ENCODE results near the gene CCDC188. TPM values are rescaled to one million over a fixed set of nuclear protein-coding genes. Genes with fewer than 3 reads are reported as not detected.

The CCDC188 gene
- total RNA-seq, 2 donors from 2014 or later, result not detected

GRCh38 chr22:20112623-20113511 lies 38.0 kb downstream of the CCDC188 start:
- Histone ChIP-seq H3K9ac (ENCODE audit: extremely low read depth, low read length, poor library complexity, severe bottlenecking) (no peak overlapping the region), H3K4me3 (ENCODE audit: low read length) (no peak overlapping the region), H3K9me3 (ENCODE audit: control insufficient read depth, low read length) (no peaks in the 10 kb centered on the region), H3K27me3 (ENCODE audit: control insufficient read depth, insufficient read depth, low read length, poor library complexity, severe bottlenecking) (no peaks in the 10 kb centered on the region), H3K4me1 (ENCODE audit: control insufficient read depth, insufficient read depth, low read length) (no peaks in the 10 kb centered on the region), H3K36me3 (ENCODE audit: control insufficient read depth, insufficient read depth, low read length) (peaks cover 49% of the 10 kb centered on the region), H3K27ac (ENCODE audit: low read depth, low read length) (peak overlapping the region; percentile 41)
- no peak for DNase-seq
- no peaks in the 10 kb centered on the region for H3K4me1 Mint-ChIP-seq
- H3K9me3 Mint-ChIP-seq, result no peaks in the 10 kb centered on the region
- H3K27ac Mint-ChIP-seq, result no peak overlapping the region
- TF ChIP-seq CTCF (conservative IDR thresholded peaks at IDR 0.05), result no peak
- H3K27me3 Mint-ChIP-seq (ENCODE audit: insufficient read depth), result no peaks in the 10 kb centered on the region
- H3K36me3 Mint-ChIP-seq (ENCODE audit: low read depth), result peaks cover 28% of the 10 kb centered on the region
- 96% methylated on average over 12 to 26 of the region's 26 CpGs for whole genome bisulfite sequencing, 2 experiments (ENCODE audit: insufficient coverage in 1 of 2, insufficient read length in 1 of 2)
- no peak overlapping the region for H3K4me3 Mint-ChIP-seq

DNA sequence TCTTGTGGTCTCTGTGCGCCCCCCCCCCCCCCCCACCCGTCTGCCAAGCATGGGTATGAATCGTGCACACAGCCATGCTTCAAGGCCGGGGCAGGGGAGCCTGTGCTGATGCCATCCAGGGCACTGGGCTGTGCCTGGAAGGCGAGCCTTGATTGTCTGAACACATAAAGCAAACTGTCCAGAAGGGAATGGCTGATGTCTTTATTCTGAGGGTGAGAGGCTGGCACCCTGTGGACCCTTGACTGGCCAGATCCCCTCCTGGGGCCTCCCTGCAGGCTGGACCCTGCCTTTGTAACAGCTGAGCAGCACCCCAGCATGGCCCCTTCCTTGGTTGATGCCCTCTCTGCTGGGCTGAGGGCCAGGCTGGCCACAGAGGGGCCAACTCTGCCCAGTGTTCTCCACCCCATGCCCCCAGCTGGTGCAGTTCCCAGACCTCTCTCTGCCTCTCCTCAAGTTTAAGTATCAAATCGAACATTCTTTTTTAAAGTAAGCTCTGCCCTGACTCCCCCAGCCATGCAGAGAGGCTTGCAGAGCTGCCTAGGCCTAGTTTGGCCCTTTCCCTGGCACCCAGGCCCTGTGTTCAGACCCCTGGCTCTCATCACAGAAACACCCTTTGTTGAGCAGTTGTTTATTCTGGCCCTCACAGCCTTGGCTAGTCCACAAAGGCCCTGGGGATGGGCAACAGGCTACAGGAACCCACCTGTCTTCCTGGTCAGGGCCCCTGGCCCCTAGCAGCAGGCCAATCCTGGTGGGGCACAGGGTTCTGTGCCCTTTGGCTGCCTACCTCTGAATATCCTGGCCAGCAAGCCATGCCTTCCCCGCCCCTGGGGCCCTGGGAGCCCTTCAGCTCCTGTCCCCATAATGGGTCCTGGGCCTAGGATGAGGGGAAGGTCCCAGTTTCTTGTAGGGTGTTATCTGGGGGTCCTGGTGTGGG lies 38.9 kb downstream of the CCDC188 start:
- no peaks in the 10 kb centered on the region for H3K9me3 ChIP-seq (ENCODE audit: control insufficient read depth, low read length)
- H3K36me3 ChIP-seq (ENCODE audit: control insufficient read depth, insufficient read depth, low read length), result peaks cover 58% of the 10 kb centered on the region
- Mint-ChIP-seq H3K36me3 (ENCODE audit: low read depth) (peaks cover 37% of the 10 kb centered on the region), H3K27me3 (ENCODE audit: insufficient read depth) (no peaks in the 10 kb centered on the region), H3K4me1 (no peaks in the 10 kb centered on the region), H3K27ac (peak overlapping the region; percentile 46), H3K4me3 (no peak overlapping the region), H3K9me3 (no peaks in the 10 kb centered on the region)
- no peak for TF ChIP-seq CTCF (conservative IDR thresholded peaks at IDR 0.05)
- H3K9ac ChIP-seq (ENCODE audit: extremely low read depth, low read length, poor library complexity, severe bottlenecking), result no peak overlapping the region
- H3K4me3 ChIP-seq (ENCODE audit: low read length), result no peak overlapping the region
- H3K4me1 ChIP-seq (ENCODE audit: control insufficient read depth, insufficient read depth, low read length), result no peaks in the 10 kb centered on the region
- DNase-seq, result no peak
- 86% methylated on average over 7 of the region's 7 CpGs; no CpG with 5 or more reads in 1 of the 2 experiments for WGBS, 2 experiments (ENCODE audit: insufficient coverage in 1 of 2, insufficient read length in 1 of 2)
- H3K27me3 ChIP-seq (ENCODE audit: control insufficient read depth, insufficient read depth, low read length, poor library complexity, severe bottlenecking), result no peaks in the 10 kb centered on the region
- peak overlapping the region; percentile 41 for H3K27ac ChIP-seq (ENCODE audit: low read depth, low read length)

DNA sequence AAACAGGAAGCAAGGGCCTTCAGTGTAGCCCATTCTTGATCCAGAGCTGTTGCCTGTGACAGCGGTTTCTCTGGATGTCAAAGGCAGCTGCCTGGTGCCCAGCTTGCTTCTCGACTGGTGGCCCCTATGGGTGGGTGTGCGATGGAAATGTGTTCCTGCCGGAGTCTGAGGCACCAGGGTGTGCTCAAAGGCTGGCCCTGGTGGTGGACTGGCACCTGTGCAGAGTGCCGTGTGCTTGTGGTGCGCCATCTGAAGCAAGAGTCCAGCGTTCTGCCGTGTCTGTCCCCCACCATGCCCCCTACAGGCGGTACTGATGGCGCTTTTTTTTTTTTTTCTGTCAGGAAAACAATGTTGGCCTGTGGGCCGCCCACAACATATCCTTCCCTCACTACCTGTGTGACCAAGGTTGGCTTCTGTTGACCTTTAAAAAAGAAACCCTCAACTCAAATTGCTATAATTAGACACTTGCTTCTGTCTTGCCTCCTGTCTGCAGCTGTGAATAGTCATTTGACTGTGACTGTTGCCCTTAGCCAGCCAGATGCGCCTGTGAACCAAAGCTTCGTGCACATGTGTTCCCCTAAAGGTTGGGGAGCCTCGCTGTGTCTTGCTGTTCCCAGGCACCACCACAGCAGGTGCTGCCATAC lies 39.7 kb downstream of the CCDC188 start:
- TF ChIP-seq CTCF (conservative IDR thresholded peaks at IDR 0.05), result peak; percentile 76
- Histone ChIP-seq H3K36me3 (ENCODE audit: control insufficient read depth, insufficient read depth, low read length) (peaks cover 66% of the 10 kb centered on the region), H3K27ac (ENCODE audit: low read depth, low read length) (peak overlapping the region; percentile 49), H3K9me3 (ENCODE audit: control insufficient read depth, low read length) (no peaks in the 10 kb centered on the region), H3K4me1 (ENCODE audit: control insufficient read depth, insufficient read depth, low read length) (no peaks in the 10 kb centered on the region), H3K4me3 (ENCODE audit: low read length) (no peak overlapping the region), H3K27me3 (ENCODE audit: control insufficient read depth, insufficient read depth, low read length, poor library complexity, severe bottlenecking) (no peaks in the 10 kb centered on the region), H3K9ac (ENCODE audit: extremely low read depth, low read length, poor library complexity, severe bottlenecking) (no peak overlapping the region)
- peak; percentile 76 for DNase-seq
- H3K4me3 Mint-ChIP-seq, result no peak overlapping the region
- no peaks in the 10 kb centered on the region for H3K27me3 Mint-ChIP-seq (ENCODE audit: insufficient read depth)
- H3K9me3 Mint-ChIP-seq, result no peaks in the 10 kb centered on the region
- H3K27ac Mint-ChIP-seq, result peak overlapping the region; percentile 75
- 72 to 87% methylated on average over 10 to 14 of the region's 14 CpGs for WGBS, 2 experiments (ENCODE audit: insufficient coverage in 1 of 2, insufficient read length in 1 of 2)
- H3K36me3 Mint-ChIP-seq (ENCODE audit: low read depth), result peaks cover 44% of the 10 kb centered on the region
- no peaks in the 10 kb centered on the region for H3K4me1 Mint-ChIP-seq
